Uterus (tissue), 2 donors: ENCODE measurements around the gene TPRA1.

ENCODE experiments used
- POLR2A ChIP-seq, 2 donors: fragments of 450-650 bp; IDR thresholded peaks; one replicate each; pipeline ENCODE4 v1.6.1; 2016; ENCODE audit warnings: antibody characterized with exemption in 2 of 2, mild to moderate bottlenecking in 1 of 2, moderate library complexity in 1 of 2
- TF ChIP-seq, protein P1 (sequence below), 4 experiments: fragments of 200-600 bp in 2 of 4; fragments of 450-650 bp in 2 of 4; sonication (generic) in 2 of 4; IDR thresholded peaks; one replicate each; pipeline ENCODE4 v1.5.1; 2016 to 2019; ENCODE audit warnings: antibody characterized with exemption in 4 of 4, mild to moderate bottlenecking in 2 of 4, moderate library complexity in 1 of 4

- no peak for TF ChIP-seq POLR2A (IDR thresholded peaks at IDR 0.05)
- TF ChIP-seq, protein P1, sequence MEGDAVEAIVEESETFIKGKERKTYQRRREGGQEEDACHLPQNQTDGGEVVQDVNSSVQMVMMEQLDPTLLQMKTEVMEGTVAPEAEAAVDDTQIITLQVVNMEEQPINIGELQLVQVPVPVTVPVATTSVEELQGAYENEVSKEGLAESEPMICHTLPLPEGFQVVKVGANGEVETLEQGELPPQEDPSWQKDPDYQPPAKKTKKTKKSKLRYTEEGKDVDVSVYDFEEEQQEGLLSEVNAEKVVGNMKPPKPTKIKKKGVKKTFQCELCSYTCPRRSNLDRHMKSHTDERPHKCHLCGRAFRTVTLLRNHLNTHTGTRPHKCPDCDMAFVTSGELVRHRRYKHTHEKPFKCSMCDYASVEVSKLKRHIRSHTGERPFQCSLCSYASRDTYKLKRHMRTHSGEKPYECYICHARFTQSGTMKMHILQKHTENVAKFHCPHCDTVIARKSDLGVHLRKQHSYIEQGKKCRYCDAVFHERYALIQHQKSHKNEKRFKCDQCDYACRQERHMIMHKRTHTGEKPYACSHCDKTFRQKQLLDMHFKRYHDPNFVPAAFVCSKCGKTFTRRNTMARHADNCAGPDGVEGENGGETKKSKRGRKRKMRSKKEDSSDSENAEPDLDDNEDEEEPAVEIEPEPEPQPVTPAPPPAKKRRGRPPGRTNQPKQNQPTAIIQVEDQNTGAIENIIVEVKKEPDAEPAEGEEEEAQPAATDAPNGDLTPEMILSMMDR (IDR thresholded peaks at IDR 0.05) = no peak
These were observed 23.7 kb downstream of the TPRA1 start for GRCh38 chr3:127566833-127567232.
